SH-SY5Y (cell line): ENCODE results near the gene MPDZ.

Source experiments
- GATA2 ChIP-seq: IDR thresholded peaks from 2 replicates; pipeline ENCODE4 v1.6.1; 2011; ENCODE audit warnings: mild to moderate bottlenecking, low read depth, low read length
- GATA3 ChIP-seq: IDR thresholded peaks from 2 replicates; pipeline ENCODE4 v1.6.1; 2011; ENCODE audit warnings: low read depth, mild to moderate bottlenecking, low read length, moderate library complexity

- TF ChIP-seq GATA2 (no peak), GATA3 (no peak)
These were observed 148.1 kb downstream of the MPDZ start for GRCh38 chr9:13131416-13131815.
